HG03439 (cell line): ENCODE results near the gene ITPA.

ENCODE experiments used
- ATAC-seq: cut with Tn5 transposase; IDR thresholded peaks from one replicate; pipeline ENCODE4 v1.9.1; 2021; ENCODE audit warnings: mild to moderate bottlenecking, moderate library complexity; ENCODE audit not compliant: unreplicated experiment

The ITPA gene

DNA sequence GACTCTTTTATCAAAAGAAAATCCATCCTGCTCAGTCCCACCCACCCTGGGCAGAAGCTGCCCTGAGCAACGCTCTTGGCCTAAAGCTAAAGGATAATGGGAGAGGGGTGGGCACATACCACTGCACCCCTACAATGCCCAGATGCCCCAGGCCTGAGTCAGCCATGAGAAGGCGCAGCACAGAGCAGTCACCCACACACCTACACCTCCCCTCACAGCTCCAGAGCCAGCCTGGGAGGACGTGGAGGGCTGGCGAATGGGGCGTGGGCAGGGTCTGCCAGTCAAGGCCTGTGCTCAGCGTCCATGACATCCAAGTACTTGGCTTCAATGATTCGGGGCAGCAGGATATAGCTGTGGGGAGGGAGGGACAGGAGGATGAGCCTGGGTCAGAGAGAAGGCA lies 18.2 kb downstream of the ITPA start:
- no peak for ATAC-seq

DNA sequence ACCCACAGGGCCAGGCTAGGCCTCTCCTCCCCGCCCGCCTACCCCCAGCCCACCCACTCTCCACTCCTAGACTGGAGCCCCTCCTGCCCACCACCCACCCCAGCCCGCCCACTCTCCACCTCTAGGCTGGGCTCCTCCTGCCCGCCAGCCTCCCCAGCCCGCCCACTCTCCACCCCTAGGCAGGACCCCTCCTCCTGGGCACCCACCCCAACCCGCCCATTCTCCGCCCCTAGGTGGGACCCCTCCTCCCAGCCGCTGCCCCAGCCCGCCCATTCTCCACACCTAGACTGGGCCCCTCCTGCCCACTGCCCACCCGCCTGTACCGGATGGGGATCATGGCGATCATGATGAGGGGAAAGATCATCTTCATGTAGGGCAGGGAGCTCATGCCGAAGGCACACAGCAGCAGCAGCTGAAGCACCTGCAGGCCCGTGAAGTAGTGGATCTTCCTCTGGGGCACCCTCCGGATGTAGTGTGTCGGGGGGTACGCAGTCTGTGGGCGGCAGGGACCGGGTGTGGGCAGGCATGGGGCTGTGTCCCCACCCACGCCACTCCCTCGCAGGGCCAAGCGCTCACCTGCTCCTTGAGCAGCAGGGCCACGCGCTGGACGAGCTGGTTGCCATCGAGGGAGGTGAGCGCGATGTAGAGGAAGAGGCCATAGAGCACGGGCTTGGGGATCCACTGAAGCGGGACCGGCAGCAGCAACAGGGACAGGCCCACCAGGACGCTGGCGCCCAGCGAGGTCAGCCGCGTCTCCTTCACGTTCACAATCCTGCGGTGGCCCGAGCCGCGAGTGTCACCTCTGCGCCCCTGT lies 18.8 kb downstream of the ITPA start:
- ATAC-seq, result no peak

DNA sequence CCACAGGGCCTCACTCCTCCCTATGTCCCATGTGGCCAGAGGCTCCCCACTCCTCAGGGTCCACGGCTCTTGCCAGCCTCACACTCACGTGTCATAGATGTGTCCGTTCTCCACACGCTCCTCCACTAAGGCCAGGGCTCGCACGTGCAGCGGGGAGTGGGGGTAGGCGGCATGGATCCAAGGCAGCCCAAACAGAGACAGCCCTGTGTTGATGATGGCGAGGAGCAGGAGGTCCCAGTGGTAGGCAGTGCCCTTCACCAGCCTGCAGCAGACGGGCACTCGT lies 19.4 kb downstream of the ITPA start:
- no peak for ATAC-seq

DNA sequence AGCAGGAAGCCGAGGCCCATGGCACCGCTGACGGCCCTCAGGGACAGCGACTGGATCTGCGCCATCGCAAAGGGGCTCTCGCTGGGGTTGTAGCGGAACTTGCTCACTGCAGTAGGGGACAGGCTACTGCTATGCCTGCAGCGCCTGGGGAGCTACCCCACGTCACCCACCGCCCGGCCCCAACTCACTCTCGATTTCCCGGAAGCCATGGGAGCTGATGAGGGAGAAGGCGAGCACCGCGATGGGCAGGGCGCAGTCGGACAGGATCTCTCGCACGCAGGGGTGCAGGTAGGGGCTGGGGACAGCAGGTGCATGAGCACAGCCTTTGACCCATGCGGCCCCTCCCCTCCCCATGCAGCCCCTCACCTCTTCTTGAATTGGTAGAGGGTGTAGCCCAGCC lies 19.9 kb downstream of the ITPA start:
- ATAC-seq, result no peak

DNA sequence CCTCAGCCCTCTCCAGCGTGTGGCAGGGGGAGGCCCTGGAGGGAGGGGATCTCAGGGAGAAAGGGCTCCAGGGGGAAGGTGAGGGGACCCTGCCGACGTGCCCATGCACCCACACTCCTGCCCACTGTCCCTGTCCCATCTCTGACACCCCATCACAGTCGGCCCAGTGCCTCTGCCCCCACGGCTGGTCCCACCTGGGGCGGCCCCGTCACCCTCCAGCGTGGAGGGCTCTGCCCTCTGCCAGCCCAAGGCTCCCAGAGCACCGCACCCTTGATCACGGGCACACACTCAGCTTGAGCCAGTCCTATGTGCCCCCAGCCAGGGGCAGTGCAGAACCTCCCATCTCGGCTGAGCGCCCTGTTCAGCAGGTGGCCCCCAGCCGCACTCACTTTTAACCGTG lies 20.5 kb downstream of the ITPA start:
- no peak for ATAC-seq

DNA sequence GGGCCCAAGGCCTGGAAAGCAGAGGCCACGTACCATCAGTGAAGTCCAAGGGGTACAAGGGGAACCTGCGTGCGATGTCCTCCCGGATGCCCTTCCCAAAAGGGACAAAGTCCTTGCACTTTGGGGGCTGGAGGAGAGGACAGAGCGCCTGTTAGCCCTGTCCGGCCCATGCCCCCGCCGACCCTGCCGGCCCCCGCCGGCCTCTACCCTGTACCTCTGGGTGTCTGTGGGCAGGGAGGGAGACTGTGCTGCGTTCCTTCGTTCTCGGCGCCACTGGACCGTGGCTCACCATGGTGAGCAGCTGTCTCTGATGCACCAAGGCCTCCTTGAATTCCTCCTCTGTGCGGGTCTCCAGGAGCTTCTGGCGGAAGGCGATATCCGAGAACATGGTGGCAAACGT lies 21.8 kb downstream of the ITPA start:
- no peak for ATAC-seq

DNA sequence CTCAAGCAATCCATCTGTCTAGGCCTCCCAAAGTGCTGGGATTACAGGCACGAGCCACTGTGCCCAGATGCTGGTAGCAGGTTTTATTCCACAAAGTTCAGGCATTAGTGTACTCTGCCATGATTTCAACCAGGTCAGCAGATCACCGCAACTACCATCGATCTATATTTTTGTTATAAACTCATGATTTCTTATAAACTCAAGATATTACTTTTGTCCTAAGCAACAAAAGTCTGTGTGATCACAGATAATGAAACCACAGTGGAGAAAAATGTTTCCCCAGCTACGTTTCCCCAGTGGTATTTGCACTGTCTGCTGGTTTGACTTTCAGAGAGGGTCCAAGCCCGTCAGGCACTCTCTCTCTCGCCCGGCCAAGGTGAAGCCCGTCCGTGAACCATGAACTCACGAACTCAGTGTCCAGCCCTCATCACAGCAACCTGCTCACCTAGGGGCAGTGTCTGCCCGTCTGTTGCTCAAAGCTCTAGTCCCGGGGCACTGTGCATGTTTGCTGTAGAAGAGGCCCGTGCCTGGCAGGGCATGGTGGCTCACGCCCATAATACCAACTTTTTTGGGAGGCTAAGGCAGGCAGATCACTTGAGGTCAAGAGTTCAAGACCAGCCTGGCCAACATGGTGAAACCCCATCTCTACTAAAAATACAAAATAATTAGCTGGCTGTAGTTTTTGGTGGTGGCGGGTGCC lies 22.7 kb downstream of the ITPA start:
- ATAC-seq, result no peak

DNA sequence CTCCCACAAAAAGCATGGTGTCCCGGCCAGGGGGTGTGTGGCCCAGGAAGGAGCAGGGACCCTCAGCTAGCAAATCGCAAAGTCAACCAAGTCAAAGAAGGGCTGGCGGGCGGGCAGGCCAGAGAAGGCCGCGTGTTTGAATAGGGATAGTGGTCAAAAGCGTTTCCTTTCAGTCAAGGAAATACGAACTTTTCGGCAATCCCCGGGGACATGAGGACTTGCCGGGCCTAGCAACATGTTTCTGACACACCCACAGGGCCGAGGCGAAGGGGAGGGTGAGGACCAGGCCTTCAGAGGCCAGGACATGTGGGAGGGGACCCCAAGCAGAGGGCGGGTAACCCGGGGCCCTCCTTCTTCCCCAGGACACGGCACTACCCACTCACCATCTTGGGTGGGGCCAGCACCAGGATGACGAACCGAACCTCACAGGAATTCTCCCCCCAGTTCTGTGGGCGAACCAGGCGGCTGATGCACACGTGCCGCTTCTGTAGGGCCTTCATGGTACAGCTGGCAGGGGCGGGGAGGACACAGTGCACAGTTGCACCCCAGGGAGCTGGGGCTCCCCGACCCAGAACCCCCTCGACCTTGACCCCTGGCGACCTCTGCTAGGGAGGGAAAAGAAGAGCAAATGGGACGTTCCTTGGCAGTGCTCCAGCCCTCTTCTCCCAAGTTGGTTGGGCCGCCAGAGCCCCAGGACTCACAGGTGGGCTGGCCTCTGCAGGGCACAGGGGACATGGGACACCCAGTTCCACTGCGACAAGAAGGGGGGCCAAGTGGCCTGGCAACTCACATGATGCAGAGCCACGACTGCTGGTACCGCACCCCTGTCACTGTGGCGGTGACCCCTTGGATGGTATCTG lies 24.1 kb downstream of the ITPA start:
- no peak for ATAC-seq

DNA sequence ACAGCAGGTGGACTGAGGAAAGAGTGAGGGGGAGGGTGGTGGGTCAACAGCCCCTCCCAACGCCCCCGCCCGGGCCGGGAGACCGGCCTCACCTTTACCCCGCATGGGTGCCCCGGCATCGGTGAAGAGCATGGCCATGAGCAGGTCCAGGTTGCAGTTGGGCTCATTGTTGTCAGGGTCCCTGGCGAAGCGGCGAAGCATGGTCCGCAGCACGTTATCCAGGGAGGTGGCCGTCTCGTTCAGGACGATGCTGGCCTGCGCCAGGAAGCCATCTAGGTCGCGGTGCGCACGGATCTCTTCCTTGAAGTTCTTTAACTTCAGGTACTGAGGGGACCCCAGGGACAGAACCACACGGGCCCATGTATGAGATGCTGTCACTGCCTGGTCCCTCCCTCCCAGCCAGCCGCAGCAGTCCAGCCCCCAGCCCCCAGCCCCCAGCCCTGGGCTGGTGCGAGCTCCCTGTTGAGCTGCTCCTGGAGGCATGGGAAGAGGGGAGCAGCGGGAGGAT lies 24.7 kb downstream of the ITPA start:
- ATAC-seq, result no peak

DNA sequence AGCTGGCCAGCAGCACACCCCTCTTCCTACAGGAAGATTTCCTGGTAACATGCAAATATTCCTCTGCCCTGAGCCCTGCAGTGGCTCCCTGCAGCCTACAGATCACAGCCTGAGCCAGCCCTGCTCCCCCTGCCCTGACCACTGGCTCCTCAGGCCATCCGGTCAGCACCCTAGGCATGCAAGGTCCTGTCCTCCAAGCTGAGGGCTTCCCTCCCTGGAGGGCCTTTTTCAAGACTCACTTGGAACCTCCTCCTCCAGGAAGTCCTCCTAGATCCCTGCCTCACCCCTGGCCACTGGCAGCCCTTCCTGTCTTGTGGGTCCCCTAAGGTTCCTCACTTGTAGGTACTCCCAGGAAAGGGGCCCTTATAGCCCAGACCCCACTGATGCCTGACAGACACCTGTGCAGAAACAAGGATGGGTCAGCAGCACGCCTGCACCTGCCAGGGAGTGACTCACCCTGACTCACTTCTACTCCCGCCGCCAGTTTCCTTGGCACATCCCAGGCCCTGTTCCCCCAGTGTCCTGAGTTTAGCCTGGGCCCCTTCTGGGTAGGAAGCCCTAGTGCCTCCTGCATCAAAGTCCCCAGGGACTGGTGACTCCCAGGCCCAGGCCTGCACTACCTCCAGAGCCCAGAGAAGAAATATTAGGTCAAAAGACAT lies 26.5 kb downstream of the ITPA start:
- ATAC-seq, result no peak

DNA sequence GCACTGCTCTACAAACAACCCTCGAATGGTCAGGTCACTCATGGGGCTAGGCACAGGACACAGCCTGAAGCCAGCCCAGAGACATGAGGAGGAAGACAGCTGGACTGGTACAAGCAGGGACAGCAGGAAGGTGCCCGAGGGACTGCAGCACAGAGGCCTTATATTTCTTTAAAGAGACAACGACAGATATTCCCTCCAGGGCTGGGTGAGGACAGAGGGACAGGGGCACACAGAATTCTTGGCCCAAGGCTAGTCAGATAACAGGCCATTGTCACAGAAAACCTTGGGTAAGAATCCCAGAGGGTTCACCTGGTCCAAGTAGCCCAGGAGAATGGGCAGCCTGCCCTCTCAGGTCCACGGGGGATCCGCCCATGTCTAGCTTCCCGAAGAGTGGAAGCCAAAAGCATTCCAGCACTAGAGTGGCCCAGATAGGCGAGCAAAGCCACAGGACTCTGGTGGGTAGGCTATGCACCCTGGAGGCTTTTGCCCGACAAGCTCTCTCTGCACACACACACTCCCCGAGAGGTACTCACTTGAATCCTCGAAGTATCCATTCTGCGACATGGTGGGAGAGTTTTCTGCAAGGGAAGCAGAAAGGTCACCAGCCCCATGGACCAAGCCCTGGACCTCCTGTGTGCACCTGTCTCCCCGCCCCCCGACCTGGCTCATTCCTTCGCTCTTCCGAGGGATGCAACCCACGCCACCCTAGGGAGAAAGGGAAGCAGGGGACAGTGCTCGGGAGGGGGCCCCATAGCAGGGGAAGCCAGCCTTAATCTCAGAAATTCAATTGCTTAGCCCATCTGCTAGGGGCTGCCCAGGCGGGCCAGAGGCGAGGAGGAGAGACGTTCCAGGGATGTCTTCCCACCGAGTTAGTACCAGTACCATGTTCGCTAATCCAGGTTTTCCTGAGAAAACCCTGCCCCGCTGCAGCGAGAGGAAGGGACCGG lies 28.0 kb downstream of the ITPA start:
- no peak for ATAC-seq

DNA sequence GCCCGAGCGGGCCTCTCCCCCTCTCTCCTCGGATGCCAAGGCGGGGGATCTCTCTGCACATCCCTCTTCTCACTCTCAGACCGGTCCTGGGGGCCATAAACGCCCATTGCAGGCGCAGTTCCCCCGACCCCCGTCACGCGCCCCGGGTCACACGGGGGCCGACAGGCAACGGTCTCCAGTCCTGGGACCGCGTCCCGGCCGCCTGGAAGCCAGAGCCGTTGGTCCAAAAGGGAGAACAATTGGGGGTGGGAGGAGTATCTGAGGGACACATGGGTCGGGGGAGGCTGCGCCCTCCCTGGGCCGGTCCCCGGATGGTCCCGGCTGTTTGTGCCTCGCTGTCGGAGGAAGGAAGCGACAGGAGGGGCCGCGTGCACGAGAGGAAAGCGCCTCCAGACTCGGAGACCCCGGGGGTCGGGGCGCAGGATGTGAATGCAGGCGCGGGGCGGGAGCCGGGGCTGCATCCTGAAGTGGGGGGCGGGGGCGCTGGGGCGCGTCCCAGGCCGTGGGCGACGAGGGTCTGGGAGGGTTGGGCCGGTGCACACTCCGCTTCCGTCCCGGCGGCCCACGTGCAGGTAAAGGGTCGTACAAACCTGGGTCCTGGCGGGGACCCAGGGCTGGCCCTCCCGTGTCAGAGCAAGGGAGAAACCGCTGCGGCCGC lies 28.8 kb downstream of the ITPA start:
- no peak for ATAC-seq

DNA sequence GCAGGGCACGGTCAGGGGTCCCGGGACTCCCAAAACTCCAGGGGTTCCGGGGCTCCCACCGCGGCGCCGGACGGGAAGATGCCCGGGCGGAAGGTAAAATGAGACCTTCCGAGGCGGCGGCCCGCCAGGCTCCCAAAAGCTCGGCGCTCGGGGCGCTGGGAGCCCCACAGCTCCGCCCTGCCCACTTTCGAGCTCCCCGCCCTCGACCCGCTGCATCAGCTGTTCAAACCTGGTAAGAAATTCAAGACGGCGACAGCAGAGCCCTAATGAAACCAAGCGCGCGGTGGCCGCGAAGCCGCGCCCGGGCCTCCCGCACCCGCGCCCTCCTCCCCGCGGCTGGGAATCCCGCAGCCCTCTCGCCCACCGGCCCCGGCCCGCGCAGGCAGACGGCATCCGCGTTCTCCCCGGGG lies 29.3 kb downstream of the ITPA start:
- peak; percentile 48 for ATAC-seq

DNA sequence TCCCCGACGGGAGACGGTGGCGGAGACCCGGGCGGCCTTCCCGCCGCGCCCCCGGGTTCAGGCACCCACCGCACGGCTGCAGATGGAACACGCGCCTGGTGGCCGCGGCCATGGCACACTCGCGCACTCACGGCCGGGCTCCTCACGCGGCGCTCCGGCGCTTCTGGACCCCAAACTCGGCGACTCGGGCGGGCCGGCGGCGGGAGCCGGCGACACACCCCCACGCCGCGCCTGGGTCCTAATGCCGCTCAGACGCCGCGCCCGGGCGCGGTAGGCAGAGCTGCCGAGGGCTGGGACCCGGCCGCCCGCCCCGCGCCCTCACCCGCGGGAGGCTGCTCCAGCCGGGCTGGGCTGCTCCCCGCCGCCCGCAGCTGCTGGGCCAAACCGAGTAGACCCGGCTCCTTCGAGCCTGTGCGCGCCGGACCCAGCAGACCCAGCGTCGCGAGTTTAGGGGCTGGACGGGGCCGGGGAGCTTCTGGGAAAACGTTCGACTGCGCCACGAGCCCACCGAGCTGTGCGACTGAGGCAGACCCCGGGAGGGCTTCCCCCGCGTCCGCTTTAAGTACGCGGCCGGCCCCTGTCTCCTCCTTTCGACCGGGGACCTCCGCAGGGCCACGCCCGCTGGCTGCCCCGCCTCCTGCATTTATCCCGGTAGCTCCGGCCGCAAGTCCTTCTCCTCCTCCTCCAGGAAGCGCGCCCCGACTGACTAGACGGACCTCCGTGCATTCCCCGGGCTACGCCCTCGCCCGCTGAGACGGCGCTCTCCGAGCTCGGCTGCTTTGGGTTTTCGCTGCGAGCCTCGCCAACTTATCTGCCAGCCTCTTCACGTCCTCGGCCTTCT lies 29.9 kb downstream of the ITPA start, which contains the start of gene SLC4A11:
TSS of gene SLC4A11 (minus strand) at position 165 of the 841 bp plus-strand sequence. CDS start at position 112, 53 bp downstream.
- ATAC-seq, result peak; percentile 40

DNA sequence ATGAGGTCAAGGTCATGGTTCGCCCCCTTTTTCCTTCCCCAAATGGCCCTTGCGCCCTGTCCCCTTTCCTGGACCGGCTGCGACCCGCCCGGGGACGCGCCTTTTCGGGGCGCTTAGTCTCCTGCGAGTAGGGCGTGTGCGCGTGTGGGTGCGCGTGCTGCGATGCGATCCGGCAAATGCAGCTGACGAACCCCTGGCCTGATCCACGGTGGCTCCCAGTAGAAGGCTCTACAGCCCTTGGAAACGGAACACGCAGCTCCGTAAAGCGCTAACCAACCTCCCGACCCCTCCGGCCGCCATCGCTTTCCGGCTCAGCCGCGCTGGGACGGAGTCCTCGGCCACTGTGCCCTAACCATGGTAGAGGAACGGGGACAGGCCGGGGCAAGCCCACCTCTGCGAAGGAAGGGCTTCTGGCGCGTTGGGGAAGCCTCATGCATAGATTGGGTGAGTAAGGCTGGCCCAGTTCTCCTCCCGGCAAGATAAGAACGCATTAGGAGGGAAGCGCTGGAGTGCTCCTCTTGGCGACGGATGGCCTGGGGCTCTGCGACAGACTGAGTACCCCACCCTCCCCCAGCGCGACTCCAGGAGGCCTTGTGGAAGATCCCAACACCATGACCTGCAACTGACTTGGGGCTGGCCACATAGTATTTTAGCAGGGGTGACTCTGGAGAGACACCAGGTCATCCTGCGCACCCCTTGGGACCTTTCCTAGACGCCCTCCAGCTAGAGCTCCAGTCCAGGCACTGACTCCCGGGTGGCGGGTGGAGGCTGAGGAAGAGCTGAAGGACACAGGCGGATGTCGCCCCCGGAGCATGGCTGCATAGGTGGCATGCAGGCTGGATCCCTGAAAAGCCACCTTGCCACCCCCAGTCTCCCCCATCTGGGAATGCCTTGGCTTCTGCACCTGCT lies 30.8 kb downstream of the ITPA start:
- no peak for ATAC-seq

DNA sequence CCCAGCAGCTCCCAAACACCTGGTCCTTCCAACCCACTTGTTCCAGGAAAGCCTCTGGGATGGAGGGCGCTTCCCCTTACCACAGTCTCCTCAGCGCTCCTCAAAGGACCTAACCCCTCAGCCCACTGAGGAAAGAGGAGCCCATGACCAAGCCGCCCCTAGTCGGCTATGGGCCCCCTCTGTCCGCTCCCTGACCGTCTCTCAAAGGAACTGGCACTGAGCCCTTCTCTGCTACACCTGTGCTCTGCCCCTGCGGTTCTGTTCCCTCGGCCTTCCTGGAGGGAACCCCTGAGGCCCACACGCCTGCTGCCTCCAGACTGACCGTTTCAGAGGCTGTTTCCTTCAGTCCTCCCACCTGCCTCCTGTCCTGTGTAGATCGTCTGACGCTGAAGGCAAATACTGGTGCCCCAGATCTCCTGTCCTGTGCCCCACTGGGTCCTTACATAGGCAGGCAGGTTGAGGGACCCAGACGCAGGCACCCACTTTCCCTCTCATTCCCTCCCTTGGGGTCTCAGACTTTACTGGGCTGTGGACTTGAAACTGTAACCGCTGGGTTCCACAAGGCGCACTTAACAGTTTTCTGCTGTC lies 31.6 kb downstream of the ITPA start:
- ATAC-seq, result no peak

DNA sequence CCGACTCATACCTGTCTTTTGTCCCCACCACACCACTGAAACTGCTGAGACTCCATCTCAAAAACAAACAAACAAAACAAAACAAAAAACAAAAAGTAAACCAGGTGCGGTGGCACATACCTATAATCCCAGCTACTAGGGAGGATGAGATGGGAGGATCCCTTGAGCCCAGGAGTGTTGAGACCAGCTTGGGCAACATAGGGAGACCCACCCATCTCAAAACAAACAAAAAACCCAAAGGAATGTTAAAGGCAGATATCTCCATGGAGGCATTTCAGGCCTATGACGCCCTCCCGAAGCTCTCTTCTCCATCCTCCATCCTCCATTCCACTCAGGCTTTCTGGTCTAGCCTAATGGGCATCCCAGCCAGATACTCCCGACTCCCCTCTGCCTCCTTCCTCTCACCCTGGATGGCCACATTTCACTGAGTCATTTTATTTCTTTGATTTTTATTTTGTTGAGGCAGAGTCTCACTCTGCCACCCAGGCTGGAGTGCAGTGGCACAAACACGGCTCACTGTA lies 32.9 kb downstream of the ITPA start:
- no peak for ATAC-seq
